ENCODE results near the gene KCNMA1.
A peak's percentile ranks its signal among the peaks of the same experiment; 100 is the strongest.

The KCNMA1 gene

GRCh38 chr10:77231884-77232610 lies 405.6 kb downstream of the KCNMA1 start:
- no peaks in the 10 kb centered on the region for H3K27me3 ChIP-seq (ENCODE audit: insufficient read depth, low read depth)
- H4K20me1 ChIP-seq (ENCODE audit: insufficient read depth), result no peaks in the 10 kb centered on the region
- H2AFZ ChIP-seq (ENCODE audit: low read depth), result peak overlapping the region; percentile 30
- no peak overlapping the region; the same call in 1 of the 2 replicates for H3K27ac ChIP-seq
- H3K4me2 ChIP-seq, result no peak overlapping the region; the same call in 1 of the 2 replicates
- H3K4me1 ChIP-seq (ENCODE audit: low read depth, poor library complexity, severe bottlenecking), result peaks cover 6% of the 10 kb centered on the region
- no peaks in the 10 kb centered on the region for H3K36me3 ChIP-seq (ENCODE audit: insufficient read depth)
- no peak for TF ChIP-seq CTCF (conservative IDR thresholded peaks at IDR 0.05; ENCODE audit: low read depth, low read length)
- H3K9ac ChIP-seq, result no peak overlapping the region
- no peak overlapping the region for H3K4me3 ChIP-seq (IDR thresholded peaks at IDR 0.05; ENCODE audit: insufficient read depth, low read depth, low read length)
- no peaks in the 10 kb centered on the region for H3K79me2 ChIP-seq (ENCODE audit: insufficient read depth, low read depth)

GRCh38 chr10:77231375-77231774 lies 406.2 kb downstream of the KCNMA1 start:
- H2AFZ ChIP-seq (ENCODE audit: low read depth), result peak overlapping the region; percentile 30
- no peaks in the 10 kb centered on the region for H3K79me2 ChIP-seq (ENCODE audit: insufficient read depth, low read depth)
- no peak overlapping the region for H3K4me3 ChIP-seq (IDR thresholded peaks at IDR 0.05; ENCODE audit: insufficient read depth, low read depth, low read length)
- peaks cover 6% of the 10 kb centered on the region for H3K4me1 ChIP-seq (ENCODE audit: low read depth, poor library complexity, severe bottlenecking)
- H3K9ac ChIP-seq, result no peak overlapping the region
- peak overlapping the region; percentile 21; the same call in 1 of the 2 replicates for H3K4me2 ChIP-seq
- peak overlapping the region; percentile 24; the same call in 1 of the 2 replicates for H3K27ac ChIP-seq
- H3K36me3 ChIP-seq (ENCODE audit: insufficient read depth), result no peaks in the 10 kb centered on the region
- TF ChIP-seq CTCF (conservative IDR thresholded peaks at IDR 0.05; ENCODE audit: low read depth, low read length), result no peak
- no peaks in the 10 kb centered on the region for H4K20me1 ChIP-seq (ENCODE audit: insufficient read depth)
- H3K27me3 ChIP-seq (ENCODE audit: insufficient read depth, low read depth), result no peaks in the 10 kb centered on the region

- peaks cover 6% of the 10 kb centered on the region for H3K4me1 ChIP-seq (ENCODE audit: low read depth, poor library complexity, severe bottlenecking)
- H3K4me3 ChIP-seq (IDR thresholded peaks at IDR 0.05; ENCODE audit: insufficient read depth, low read depth, low read length), result no peak overlapping the region
- H3K4me2 ChIP-seq, result no peak overlapping the region
- H4K20me1 ChIP-seq (ENCODE audit: insufficient read depth), result no peaks in the 10 kb centered on the region
- no peak overlapping the region for H3K9ac ChIP-seq
- no peak for TF ChIP-seq CTCF (conservative IDR thresholded peaks at IDR 0.05; ENCODE audit: low read depth, low read length)
- H3K79me2 ChIP-seq (ENCODE audit: insufficient read depth, low read depth), result no peaks in the 10 kb centered on the region
- no peak overlapping the region for H2AFZ ChIP-seq (ENCODE audit: low read depth)
- H3K27me3 ChIP-seq (ENCODE audit: insufficient read depth, low read depth), result no peaks in the 10 kb centered on the region
- H3K27ac ChIP-seq, result no peak overlapping the region
- H3K36me3 ChIP-seq (ENCODE audit: insufficient read depth), result no peaks in the 10 kb centered on the region
Measured at GRCh38 chr10:77230194-77230593, 407.4 kb downstream of the KCNMA1 start.

GRCh38 chr10:77229704-77230103 lies 407.9 kb downstream of the KCNMA1 start:
- Histone ChIP-seq H4K20me1 (ENCODE audit: insufficient read depth) (no peaks in the 10 kb centered on the region), H3K36me3 (ENCODE audit: insufficient read depth) (no peaks in the 10 kb centered on the region), H3K27me3 (ENCODE audit: insufficient read depth, low read depth) (no peaks in the 10 kb centered on the region), H3K4me2 (no peak overlapping the region), H3K27ac (no peak overlapping the region), H3K9ac (no peak overlapping the region), H3K79me2 (ENCODE audit: insufficient read depth, low read depth) (no peaks in the 10 kb centered on the region), H3K4me3 (IDR thresholded peaks at IDR 0.05; ENCODE audit: insufficient read depth, low read depth, low read length) (no peak overlapping the region), H3K4me1 (ENCODE audit: low read depth, poor library complexity, severe bottlenecking) (peaks cover 6% of the 10 kb centered on the region), H2AFZ (ENCODE audit: low read depth) (no peak overlapping the region)
- no peak for TF ChIP-seq CTCF (conservative IDR thresholded peaks at IDR 0.05; ENCODE audit: low read depth, low read length)

Data from KMS-11 (cell line).